ENCODE data around the gene LY6G5B.
A peak's percentile ranks its signal among the peaks of the same experiment; 100 is the strongest.

The LY6G5B gene

DNA sequence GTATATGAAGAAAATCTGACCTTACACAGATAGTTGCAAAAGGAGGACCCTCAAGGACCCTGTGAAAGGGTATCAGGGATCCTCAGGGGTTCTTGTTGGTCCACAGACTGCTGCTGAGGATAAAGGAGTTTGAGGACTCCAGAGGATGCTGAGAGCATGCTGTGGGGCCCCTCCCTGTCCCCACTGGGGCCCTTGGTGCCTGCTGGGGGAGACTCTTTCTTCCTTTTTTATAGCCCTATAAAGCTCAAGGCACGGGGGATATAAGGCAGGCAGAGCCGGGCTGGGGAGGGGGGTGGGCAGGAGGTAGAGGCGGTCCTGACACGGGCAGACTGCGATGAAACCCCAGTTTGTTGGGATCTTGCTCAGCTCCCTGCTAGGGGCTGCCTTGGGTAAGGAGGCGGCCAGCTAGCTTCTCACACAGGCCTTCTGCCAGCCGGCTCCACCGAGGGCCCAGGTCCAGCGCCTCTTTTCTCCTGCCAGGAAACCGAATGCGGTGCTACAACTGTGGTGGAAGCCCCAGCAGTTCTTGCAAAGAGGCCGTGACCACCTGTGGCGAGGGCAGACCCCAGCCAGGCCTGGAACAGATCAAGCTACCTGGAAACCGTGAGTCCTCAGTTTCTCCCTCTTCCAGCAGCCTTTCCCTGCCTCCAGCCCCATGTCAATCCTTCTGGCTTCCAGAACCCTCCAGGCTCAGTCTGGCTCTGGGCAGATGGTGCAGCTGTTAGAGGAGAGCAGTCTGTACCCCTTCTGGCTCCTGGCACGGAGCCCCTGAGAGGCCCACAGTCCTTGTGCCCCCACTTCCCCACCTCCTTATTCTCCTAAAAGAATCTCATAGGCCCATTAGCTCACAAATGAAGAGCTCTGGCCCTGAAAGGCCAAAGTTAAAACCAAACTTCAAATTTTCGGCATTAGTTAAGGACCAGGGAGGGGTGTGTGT lies 45.5 kb downstream of the LY6G5B start, which contains the start of gene LY6G6D:
TSS of gene LY6G6D (plus strand) at position 327 of the 937 bp plus-strand sequence. CDS start at position 335, 8 bp downstream.
- no peak for DNase-seq (ENCODE audit: low read depth)
- no peak within 1 kb of the TSS for H3K4me3 ChIP-seq (ENCODE audit: low read length)
- TF ChIP-seq, protein P1, sequence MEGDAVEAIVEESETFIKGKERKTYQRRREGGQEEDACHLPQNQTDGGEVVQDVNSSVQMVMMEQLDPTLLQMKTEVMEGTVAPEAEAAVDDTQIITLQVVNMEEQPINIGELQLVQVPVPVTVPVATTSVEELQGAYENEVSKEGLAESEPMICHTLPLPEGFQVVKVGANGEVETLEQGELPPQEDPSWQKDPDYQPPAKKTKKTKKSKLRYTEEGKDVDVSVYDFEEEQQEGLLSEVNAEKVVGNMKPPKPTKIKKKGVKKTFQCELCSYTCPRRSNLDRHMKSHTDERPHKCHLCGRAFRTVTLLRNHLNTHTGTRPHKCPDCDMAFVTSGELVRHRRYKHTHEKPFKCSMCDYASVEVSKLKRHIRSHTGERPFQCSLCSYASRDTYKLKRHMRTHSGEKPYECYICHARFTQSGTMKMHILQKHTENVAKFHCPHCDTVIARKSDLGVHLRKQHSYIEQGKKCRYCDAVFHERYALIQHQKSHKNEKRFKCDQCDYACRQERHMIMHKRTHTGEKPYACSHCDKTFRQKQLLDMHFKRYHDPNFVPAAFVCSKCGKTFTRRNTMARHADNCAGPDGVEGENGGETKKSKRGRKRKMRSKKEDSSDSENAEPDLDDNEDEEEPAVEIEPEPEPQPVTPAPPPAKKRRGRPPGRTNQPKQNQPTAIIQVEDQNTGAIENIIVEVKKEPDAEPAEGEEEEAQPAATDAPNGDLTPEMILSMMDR (IDR thresholded peaks at IDR 0.05; ENCODE audit: insufficient read depth, low read depth, low read length, missing control alignments) = no peak

DNA sequence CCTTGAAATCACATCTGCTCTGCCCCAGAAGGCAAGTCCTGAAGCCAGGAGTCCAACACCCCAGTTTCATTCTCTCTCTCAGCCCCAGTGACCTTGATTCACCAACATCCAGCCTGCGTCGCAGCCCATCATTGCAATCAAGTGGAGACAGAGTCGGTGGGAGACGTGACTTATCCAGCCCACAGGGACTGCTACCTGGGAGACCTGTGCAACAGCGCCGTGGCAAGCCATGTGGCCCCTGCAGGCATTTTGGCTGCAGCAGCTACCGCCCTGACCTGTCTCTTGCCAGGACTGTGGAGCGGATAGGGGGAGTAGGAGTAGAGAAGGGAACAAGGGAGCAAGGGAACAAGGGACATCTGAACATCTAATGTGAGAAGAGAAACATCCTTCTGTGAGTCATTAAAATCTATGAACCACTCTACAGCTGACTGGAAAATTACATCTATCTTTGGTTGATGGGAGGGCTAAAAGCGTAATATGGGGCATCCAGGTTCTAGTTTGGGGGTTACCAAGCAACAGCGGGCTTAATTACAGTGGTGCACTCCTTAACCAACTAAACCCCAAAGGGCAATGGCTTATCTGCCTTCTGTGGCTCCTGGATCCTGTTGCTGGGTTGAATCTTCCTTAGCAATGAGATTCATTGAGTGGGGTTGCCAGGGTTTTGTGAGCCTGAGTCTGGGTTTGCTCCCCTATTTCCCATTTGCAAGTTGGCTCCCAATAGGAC lies 47.9 kb downstream of the LY6G5B start:
- TF ChIP-seq, protein P1 (IDR thresholded peaks at IDR 0.05; ENCODE audit: insufficient read depth, low read depth, low read length, missing control alignments) = peak; percentile 28
- DNase-seq (ENCODE audit: low read depth) = peak; percentile 57
- H3K4me3 ChIP-seq (ENCODE audit: low read length) = no peak overlapping the region

DNA sequence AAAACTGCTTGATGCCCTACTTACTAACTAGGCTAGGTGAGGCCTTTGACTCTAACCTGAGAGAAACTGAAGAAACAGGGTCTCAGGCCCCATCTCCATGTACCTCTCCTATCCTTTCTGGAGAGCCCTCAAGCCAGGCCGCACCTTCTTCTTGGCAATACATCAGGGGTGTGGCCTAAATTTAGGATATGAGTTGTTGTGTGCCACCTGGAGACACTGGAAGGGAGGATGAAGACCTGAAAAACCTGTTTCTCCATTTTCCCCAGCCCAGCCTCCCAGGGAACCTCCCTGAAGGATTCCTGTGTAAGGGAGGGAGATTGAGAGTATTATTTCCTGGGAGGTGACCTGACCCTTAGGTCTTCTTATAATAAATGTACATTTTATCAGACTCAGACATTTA lies 48.5 kb downstream of the LY6G5B start:
- H3K4me3 ChIP-seq (ENCODE audit: low read length) = no peak overlapping the region
- TF ChIP-seq, protein P1 (IDR thresholded peaks at IDR 0.05; ENCODE audit: insufficient read depth, low read depth, low read length, missing control alignments) = no peak
- DNase-seq (ENCODE audit: low read depth) = peak; percentile 94

DNA sequence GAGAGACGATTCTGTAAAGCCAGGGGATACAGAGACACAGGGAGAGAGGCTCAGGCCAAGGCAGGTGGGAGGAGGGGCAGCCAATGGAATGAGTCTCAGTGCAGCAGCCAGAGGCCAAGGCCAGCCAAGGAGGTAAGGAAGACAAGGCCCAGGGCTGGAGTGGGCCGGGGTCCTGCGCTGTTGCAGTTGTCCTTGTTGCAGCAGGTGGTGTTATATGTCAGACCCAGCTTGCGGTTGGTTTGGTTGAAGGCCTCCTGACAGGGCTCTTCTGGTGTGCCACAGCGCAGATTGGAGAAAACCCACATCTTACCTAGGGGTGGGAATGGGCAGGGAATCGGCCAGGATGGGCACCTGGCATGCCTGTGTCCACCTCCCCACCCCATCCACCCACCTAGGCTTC lies 49.2 kb downstream of the LY6G5B start:
- no peak for DNase-seq (ENCODE audit: low read depth)
- TF ChIP-seq, protein P1 (IDR thresholded peaks at IDR 0.05; ENCODE audit: insufficient read depth, low read depth, low read length, missing control alignments) = no peak
- H3K4me3 ChIP-seq (ENCODE audit: low read length) = no peak overlapping the region

DNA sequence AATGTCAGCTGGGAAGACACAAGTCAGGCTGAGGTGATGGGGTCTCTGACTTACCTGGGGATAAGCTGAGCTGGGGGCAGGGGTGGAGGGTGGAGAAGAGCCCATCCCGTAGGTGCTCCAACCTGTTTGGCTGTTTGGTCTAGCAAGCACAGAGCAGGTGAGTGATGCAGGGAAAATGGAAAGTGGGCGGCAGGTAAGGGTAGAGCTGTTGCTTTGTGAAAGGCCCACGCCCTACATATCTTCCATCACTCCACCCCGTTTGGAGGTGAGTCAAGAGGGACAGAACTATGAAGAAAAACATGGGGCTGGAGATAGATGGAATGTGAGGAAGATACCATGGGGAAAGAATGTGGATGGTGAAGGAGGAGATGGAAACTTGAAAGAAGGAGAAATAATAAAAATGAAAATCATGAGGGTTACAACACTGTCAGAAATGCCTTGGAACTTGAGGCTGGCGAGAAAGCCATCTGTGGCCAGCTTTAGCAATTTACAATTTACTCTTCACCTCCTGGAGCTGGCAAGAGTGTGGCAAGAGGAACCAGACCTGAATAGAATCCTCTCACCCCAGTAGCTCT lies 50.5 kb downstream of the LY6G5B start:
- TF ChIP-seq, protein P1 (IDR thresholded peaks at IDR 0.05; ENCODE audit: insufficient read depth, low read depth, low read length, missing control alignments) = no peak
- peak; percentile 91 for DNase-seq (ENCODE audit: low read depth)
- peak overlapping the region; percentile 41 for H3K4me3 ChIP-seq (ENCODE audit: low read length)

DNA sequence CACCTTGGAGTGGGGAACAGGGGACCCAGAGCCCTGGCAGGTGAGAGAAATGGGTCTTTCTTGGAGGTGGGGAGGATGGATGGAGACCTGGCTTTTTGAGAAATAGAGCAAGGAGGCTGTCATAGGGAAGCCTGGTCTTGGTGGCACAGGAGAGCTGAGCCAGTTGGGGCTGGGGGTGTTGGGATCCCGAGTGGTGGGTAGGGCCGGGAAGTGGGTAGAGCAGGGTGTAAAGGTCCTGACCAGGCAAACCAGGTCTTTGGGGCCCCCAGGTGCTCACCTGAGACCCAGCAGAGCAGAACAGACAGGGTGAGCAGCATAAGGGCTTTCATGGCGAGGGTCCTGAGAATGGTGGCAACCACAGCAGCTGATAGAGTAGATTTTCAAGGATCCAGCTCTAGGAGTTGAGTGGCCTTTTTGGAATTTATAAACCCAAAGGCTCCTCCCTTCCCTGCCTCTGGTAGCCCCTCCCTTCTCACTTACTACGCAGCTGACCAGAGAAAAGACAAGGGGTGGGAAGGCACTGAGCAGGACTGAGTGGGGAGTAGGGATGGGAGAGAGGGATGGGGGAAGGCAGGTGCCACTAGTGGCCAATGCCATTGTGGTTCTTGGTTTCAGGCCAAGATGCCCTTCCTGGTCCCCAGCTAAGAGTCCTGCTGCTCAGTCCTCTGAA lies 51.7 kb downstream of the LY6G5B start, which contains the start of gene LY6G6C:
TSS of gene LY6G6C (minus strand) at position 396 of the 670 bp plus-strand sequence. CDS start at position 329, 67 bp downstream.
- no peak for DNase-seq (ENCODE audit: low read depth)
- H3K4me3 ChIP-seq (ENCODE audit: low read length) = no peak within 1 kb of the TSS
- TF ChIP-seq, protein P1 (IDR thresholded peaks at IDR 0.05; ENCODE audit: insufficient read depth, low read depth, low read length, missing control alignments) = no peak
